Hepatocyte (in vitro differentiated cells): ENCODE results near the gene LGALS8. TPM values are rescaled to one million over a fixed set of nuclear protein-coding genes. Genes with fewer than 3 reads are reported as not detected.
"Not testable (repeated sequence)": the region's sequence is repeated elsewhere in the genome, so short reads cannot be mapped to it uniquely, and the experiment has no call there.

Experiments
- DNase-seq: peaks from one replicate; pipeline ENCODE4 v3.0.0-alpha.2; 2016; ENCODE audit warnings: low spot score
- H2AFZ ChIP-seq: fragments of 200-600 bp; sonication (generic); 2 replicates; pipeline ENCODE4 v1.6.0; 2016; ENCODE audit warnings: antibody characterized with exemption, mild to moderate bottlenecking
- H3K27ac ChIP-seq: fragments of 200-600 bp; sonication (generic); 2 replicates; pipeline ENCODE4 v1.5.1; 2016; ENCODE audit warnings: mild to moderate bottlenecking
- H3K27me3 ChIP-seq: fragments of 200-600 bp; sonication (generic); 2 replicates; pipeline ENCODE4 v1.6.1; 2016
- H3K36me3 ChIP-seq: fragments of 200-600 bp; sonication (generic); replicated peaks from 2 replicates; pipeline ENCODE4 v1.5.1; 2016; ENCODE audit warnings: low read depth; ENCODE audit not compliant: insufficient read depth
- H3K4me1 ChIP-seq: fragments of 200-600 bp; sonication (generic); 2 replicates; pipeline ENCODE4 v1.5.1; 2016; ENCODE audit warnings: mild to moderate bottlenecking, moderate library complexity; ENCODE audit not compliant: insufficient read depth
- H3K4me2 ChIP-seq: fragments of 200-600 bp; sonication (generic); 2 replicates; pipeline ENCODE4 v1.6.0; 2016
- H3K4me3 ChIP-seq: fragments of 200-600 bp; sonication (generic); 2 replicates; pipeline ENCODE4 v1.5.1; 2016; ENCODE audit warnings: mild to moderate bottlenecking
- H3K79me2 ChIP-seq: fragments of 200-600 bp; sonication (generic); 2 replicates; pipeline ENCODE4 v1.6.0; 2017; ENCODE audit warnings: mild to moderate bottlenecking
- H3K9me2 ChIP-seq: fragments of 200-600 bp; sonication (generic); replicated peaks from 2 replicates; pipeline ENCODE4 v1.6.0; 2017; ENCODE audit warnings: mild to moderate bottlenecking; ENCODE audit not compliant: insufficient read depth
- H3K9me3 ChIP-seq: fragments of 200-600 bp; sonication (generic); 2 replicates; pipeline ENCODE4 v1.5.1; 2016; ENCODE audit warnings: low read depth, mild to moderate bottlenecking
- H4K20me1 ChIP-seq: fragments of 200-600 bp; sonication (generic); 2 replicates; pipeline ENCODE4 v1.6.0; 2016; ENCODE audit warnings: mild to moderate bottlenecking; ENCODE audit not compliant: insufficient read depth, poor library complexity, severe bottlenecking
- CTCF ChIP-seq: fragments of 200-600 bp; sonication (generic); IDR thresholded peaks from 2 replicates; pipeline ENCODE4 v1.5.1; 2016; ENCODE audit warnings: antibody characterized with exemption, mild to moderate bottlenecking; ENCODE audit not compliant: poor library complexity
- EZH2 ChIP-seq: fragments of 200-600 bp; sonication (generic); IDR thresholded peaks from 2 replicates; pipeline ENCODE4 v1.6.1; 2016; ENCODE audit warnings: antibody characterized with exemption, mild to moderate bottlenecking, borderline replicate concordance
- EZH2phosphoT487 ChIP-seq: fragments of 200-600 bp; sonication (generic); IDR thresholded peaks from one replicate; pipeline ENCODE4 v1.6.1; 2018; ENCODE audit warnings: antibody characterized with exemption, mild to moderate bottlenecking, low read depth, moderate library complexity; ENCODE audit not compliant: unreplicated experiment, severe bottlenecking
- WGBS: methylation state at CpG from one replicate; pipeline ENCODE4 v1.1.6; 2016; ENCODE audit warnings: low lambda C conversion rate; ENCODE audit errors: missing lambda C conversion rate; 5-methylcytosine and 5-hydroxymethylcytosine counted together
- polyA plus RNA-seq: library from polyadenylated mRNA; unstranded; fragments of >200 nt; fragmentation: Nextera tagmentation; extraction: Ambion mirVana; gene quantifications from 2 replicates; pipeline ENCODE4 v1.2.1, GENCODE V29; 2016
- total RNA-seq: library from RNA; depleted of rRNA; stranded (reverse); fragments of >200 nt; gene quantifications from 2 replicates; pipeline ENCODE4 v1.2.3, GENCODE V29; 2014

The LGALS8 gene
- total and polyA plus RNA-seq, 2 experiments from 2014 or later: 33.5 to 46.6 TPM

GRCh38 chr1:236502579-236502971 is 21.2 kb upstream of the LGALS8 start:
- H2AFZ ChIP-seq: peak overlapping the region; percentile 27
- WGBS: 21% methylated on average over 2 of the region's 2 CpGs

GRCh38 chr1:236502972-236503639 is 20.7 kb upstream of the LGALS8 start:
- Histone ChIP-seq H3K27me3 (no peaks in the 10 kb centered on the region), H2AFZ (peak overlapping the region; percentile 27), H4K20me1 (no peaks in the 10 kb centered on the region), H3K27ac (peak overlapping the region; percentile 83), H3K4me2 (peak overlapping the region; percentile 66), H3K36me3 (no peaks in the 10 kb centered on the region), H3K9me3 (no peaks in the 10 kb centered on the region), H3K4me3 (no peak overlapping the region), H3K9me2 (no peaks in the 10 kb centered on the region), H3K4me1 (peaks cover 10% of the 10 kb centered on the region), H3K79me2 (no peaks in the 10 kb centered on the region)
- DNase-seq: peak; percentile 79
- 26% methylated on average over 15 of the region's 15 CpGs for WGBS
- no peak for TF ChIP-seq EZH2phosphoT487
- TF ChIP-seq CTCF: no peak
- no peak for TF ChIP-seq EZH2

More at GRCh38 chr1:236502579-236502971, 21.2 kb upstream of the LGALS8 start:
- Histone ChIP-seq H3K27ac (peak overlapping the region; percentile 83), H3K36me3 (no peaks in the 10 kb centered on the region), H3K4me2 (peak overlapping the region; percentile 66), H3K4me3 (no peak overlapping the region), H3K4me1 (peaks cover 10% of the 10 kb centered on the region), H3K9me2 (no peaks in the 10 kb centered on the region), H3K9me3 (no peaks in the 10 kb centered on the region), H3K27me3 (no peaks in the 10 kb centered on the region), H4K20me1 (no peaks in the 10 kb centered on the region), H3K79me2 (no peaks in the 10 kb centered on the region)
- TF ChIP-seq EZH2 (no peak), CTCF (no peak), EZH2phosphoT487 (no peak)
- DNase-seq: peak; percentile 48

- not testable (repeated sequence) for H3K36me3 ChIP-seq, H3K9me3 ChIP-seq, H3K27ac ChIP-seq, H3K4me2 ChIP-seq, H3K79me2 ChIP-seq, DNase-seq, H3K4me3 ChIP-seq, H3K27me3 ChIP-seq, H4K20me1 ChIP-seq, H3K9me2 ChIP-seq, H2AFZ ChIP-seq
- H3K4me1 ChIP-seq: peaks cover 10% of the 10 kb centered on the region
- WGBS: 82% methylated on average over 3 of the region's 3 CpGs
Measured at GRCh38 chr1:236504338-236504737, 19.4 kb upstream of the LGALS8 start.

- Histone ChIP-seq H3K4me1 (peaks cover 10% of the 10 kb centered on the region), H2AFZ (no peak overlapping the region), H3K36me3 (no peaks in the 10 kb centered on the region), H3K9me3 (no peaks in the 10 kb centered on the region), H3K4me3 (no peak overlapping the region), H3K4me2 (no peak overlapping the region), H3K9me2 (no peaks in the 10 kb centered on the region), H3K79me2 (no peaks in the 10 kb centered on the region), H3K27me3 (no peaks in the 10 kb centered on the region), H3K27ac (peak overlapping the region; percentile 11), H4K20me1 (no peaks in the 10 kb centered on the region)
- 77% methylated on average over 5 of the region's 5 CpGs for WGBS
- no peak for DNase-seq
- TF ChIP-seq EZH2phosphoT487 (no peak), CTCF (no peak), EZH2 (no peak)
Measured at GRCh38 chr1:236507022-236507700, 16.6 kb upstream of the LGALS8 start.
